Measurements from ENCODE around the gene CYP27A1.

DNA sequence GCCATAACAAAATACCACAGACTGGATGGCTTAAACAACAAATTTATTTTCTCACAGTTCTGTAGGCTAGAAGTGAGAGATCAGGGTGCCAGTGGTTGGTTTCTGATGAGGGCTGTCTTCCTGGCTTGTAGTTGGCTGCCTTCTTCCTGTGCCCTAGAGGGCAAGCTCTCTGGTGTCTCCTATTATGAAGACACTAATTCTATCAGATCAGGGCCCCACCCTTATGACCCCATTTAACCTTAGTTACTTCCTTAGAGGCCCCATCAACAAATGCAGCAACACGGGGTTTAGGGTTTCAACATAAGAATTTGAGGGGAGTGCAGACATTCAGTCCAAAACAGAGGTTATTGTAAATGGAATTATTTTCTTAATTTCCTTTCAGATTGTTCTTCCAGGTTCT lies 22.9 kb downstream of the CYP27A1 start:
- TF ChIP-seq, protein P1, sequence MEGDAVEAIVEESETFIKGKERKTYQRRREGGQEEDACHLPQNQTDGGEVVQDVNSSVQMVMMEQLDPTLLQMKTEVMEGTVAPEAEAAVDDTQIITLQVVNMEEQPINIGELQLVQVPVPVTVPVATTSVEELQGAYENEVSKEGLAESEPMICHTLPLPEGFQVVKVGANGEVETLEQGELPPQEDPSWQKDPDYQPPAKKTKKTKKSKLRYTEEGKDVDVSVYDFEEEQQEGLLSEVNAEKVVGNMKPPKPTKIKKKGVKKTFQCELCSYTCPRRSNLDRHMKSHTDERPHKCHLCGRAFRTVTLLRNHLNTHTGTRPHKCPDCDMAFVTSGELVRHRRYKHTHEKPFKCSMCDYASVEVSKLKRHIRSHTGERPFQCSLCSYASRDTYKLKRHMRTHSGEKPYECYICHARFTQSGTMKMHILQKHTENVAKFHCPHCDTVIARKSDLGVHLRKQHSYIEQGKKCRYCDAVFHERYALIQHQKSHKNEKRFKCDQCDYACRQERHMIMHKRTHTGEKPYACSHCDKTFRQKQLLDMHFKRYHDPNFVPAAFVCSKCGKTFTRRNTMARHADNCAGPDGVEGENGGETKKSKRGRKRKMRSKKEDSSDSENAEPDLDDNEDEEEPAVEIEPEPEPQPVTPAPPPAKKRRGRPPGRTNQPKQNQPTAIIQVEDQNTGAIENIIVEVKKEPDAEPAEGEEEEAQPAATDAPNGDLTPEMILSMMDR (IDR thresholded peaks at IDR 0.05) = no peak
- no peak for TF ChIP-seq POLR2A (IDR thresholded peaks at IDR 0.05)
